GDM1 (cell line): Measurements from ENCODE around the gene COL27A1.
"Not testable (repeated sequence)": the region's sequence is repeated elsewhere in the genome, so short reads cannot be mapped to it uniquely, and the experiment has no call there.

Experiments
- DNase-seq: peaks from one replicate; lab custom pipeline; 2025; lab: John Stamatoyannopoulos, UW

COL27A1 gene

GRCh38 chr9:114308361-114308950, 153.1 kb downstream of the COL27A1 start:
- DNase-seq = no peak

GRCh38 chr9:114309096-114309495, 153.8 kb downstream of the COL27A1 start:
- DNase-seq = no peak

GRCh38 chr9:114310471-114311450, 155.4 kb downstream of the COL27A1 start:
- no peak for DNase-seq

- no peak for DNase-seq
These were observed 156.5 kb downstream of the COL27A1 start for GRCh38 chr9:114311571-114312512.

- no peak for DNase-seq
These were observed 157.2 kb downstream of the COL27A1 start for GRCh38 chr9:114312513-114312875.

- no peak for DNase-seq
These were observed 157.8 kb downstream of the COL27A1 start for GRCh38 chr9:114313186-114313585.

GRCh38 chr9:114314256-114314867, 159.0 kb downstream of the COL27A1 start:
- no peak for DNase-seq

- DNase-seq = no peak
These were observed 159.8 kb downstream of the COL27A1 start for GRCh38 chr9:114314881-114315722.

GRCh38 chr9:114315723-114316363, 160.5 kb downstream of the COL27A1 start:
- no peak for DNase-seq

- no peak for DNase-seq
These were observed 161.4 kb downstream of the COL27A1 start for GRCh38 chr9:114316605-114317230.

- no peak for DNase-seq
These were observed 162.5 kb downstream of the COL27A1 start for GRCh38 chr9:114317665-114318357.

- no peak for DNase-seq
These were observed 163.1 kb downstream of the COL27A1 start for GRCh38 chr9:114318416-114318815.

- no peak for DNase-seq
These were observed 163.8 kb downstream of the COL27A1 start for GRCh38 chr9:114319147-114319546.

GRCh38 chr9:114320710-114321109, 165.4 kb downstream of the COL27A1 start:
- not testable (repeated sequence) for DNase-seq

- no peak for DNase-seq
These were observed 166.4 kb downstream of the COL27A1 start for GRCh38 chr9:114321759-114322158.

GRCh38 chr9:114322160-114322818, 167.0 kb downstream of the COL27A1 start:
- not testable (repeated sequence) for DNase-seq

GRCh38 chr9:114322831-114323531, 167.6 kb downstream of the COL27A1 start, which contains the start of gene ORM1:
TSS of gene ORM1 (plus strand) at chr9:114323098. CDS start at chr9:114323134, 36 bp downstream.
- not testable (repeated sequence) for DNase-seq

- DNase-seq = not testable (repeated sequence)
These were observed 168.5 kb downstream of the COL27A1 start for GRCh38 chr9:114323849-114324248.
